Astrocyte of the cerebellum (primary cell): ENCODE data around the gene OR8B12.

Source experiments
- DNase-seq: peaks from one replicate; pipeline ENCODE4 v3.0.0-alpha.2; 2011; ENCODE audit warnings: low read depth
- H3K4me3 ChIP-seq: 2 replicates; pipeline ENCODE4 v1.5.1; 2011; ENCODE audit warnings: mild to moderate bottlenecking, low read depth, low read length, moderate library complexity
- in situ Hi-C: cut with HindIII; loops from 2 replicates; pipeline ENCODE4 v1.10.0; 2017; ENCODE audit warnings: low sequenced_read_pairs
- TF ChIP-seq, protein P1 (sequence below): IDR thresholded peaks from 2 replicates; pipeline ENCODE4 v1.5.1; 2012; ENCODE audit warnings: low read length, low read depth, moderate library complexity, mild to moderate bottlenecking; ENCODE audit errors: missing control alignments

Gene OR8B12

DNA sequence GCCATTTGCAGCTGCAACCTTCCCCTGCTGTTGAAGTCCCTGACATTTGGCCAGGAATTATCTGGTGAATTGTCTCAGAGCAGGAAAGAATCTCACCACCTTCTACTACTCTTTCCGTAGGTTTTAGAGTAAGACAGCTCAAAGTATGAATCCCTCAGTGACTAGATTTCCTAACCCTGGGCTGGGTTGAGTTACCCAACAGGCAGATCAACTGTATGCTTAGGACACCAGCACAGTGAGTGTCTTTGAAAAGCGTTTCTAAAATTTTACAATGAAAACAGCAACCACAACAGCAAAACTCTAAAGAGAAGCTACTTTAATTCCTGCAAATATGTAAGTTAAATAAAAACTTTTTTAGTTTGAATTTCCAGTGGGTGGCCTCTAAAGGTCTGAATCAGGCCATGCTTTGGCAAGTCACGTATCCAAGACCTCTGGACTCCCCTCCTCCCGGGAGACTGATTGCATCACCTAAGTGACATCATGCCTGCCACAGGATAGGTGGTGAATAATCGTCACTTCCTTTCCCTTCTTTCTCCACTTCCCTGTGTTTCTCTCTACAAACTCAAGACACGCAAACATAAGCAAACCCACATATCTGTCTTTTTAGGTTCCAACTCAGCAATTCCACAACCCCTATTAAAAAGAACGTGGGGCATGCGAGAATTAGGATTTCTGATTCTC, 7.8 kb downstream of the OR8B12 start:
- no peak overlapping the region for H3K4me3 ChIP-seq
- in situ Hi-C loops: no loop called here
- no peak for DNase-seq
- TF ChIP-seq, protein P1, sequence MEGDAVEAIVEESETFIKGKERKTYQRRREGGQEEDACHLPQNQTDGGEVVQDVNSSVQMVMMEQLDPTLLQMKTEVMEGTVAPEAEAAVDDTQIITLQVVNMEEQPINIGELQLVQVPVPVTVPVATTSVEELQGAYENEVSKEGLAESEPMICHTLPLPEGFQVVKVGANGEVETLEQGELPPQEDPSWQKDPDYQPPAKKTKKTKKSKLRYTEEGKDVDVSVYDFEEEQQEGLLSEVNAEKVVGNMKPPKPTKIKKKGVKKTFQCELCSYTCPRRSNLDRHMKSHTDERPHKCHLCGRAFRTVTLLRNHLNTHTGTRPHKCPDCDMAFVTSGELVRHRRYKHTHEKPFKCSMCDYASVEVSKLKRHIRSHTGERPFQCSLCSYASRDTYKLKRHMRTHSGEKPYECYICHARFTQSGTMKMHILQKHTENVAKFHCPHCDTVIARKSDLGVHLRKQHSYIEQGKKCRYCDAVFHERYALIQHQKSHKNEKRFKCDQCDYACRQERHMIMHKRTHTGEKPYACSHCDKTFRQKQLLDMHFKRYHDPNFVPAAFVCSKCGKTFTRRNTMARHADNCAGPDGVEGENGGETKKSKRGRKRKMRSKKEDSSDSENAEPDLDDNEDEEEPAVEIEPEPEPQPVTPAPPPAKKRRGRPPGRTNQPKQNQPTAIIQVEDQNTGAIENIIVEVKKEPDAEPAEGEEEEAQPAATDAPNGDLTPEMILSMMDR: no peak

DNA sequence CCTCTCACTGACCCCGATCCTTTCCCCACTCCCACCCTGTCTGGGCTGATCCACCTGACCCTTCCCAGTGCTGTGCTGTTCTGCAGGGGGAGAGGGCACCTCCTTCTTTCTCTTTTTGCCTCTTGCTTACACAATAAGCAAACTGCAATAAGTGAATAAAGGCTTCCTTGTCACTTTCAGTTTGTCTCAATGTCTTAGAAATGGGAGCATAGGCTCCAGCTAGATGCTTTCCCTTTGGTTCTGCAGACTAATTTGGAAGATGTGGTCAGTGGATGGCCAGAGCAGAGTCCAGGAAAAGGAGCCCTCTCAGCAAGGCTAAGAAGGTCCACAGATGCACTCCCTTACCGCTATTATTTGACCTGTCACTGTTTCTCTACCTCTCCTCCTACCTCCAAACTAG, 9.4 kb downstream of the OR8B12 start:
- no peak for DNase-seq
- in situ Hi-C loops: no loop called here
- TF ChIP-seq, protein P1: no peak
- no peak overlapping the region for H3K4me3 ChIP-seq

DNA sequence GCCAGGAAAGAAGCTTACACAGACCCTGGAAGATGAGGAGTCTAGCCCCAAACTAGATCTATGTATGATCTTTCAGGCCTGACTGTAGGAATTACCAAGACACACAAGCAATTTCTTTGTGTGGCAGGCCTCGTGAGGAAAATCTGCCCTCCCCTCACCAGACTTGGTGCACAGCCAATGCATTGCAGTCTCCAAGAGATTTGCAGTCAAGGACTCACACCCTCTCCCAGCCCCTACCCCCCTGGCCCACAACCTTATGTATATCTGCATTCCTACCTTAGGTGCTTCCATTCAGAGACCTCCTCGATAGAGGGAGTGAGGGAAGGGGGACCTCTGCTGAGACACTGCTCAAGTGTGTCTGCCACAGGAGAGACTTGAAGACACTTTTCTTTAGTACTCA, 9.8 kb downstream of the OR8B12 start:
- in situ Hi-C loops: no loop called here
- TF ChIP-seq, protein P1: no peak
- DNase-seq: no peak
- H3K4me3 ChIP-seq: no peak overlapping the region

DNA sequence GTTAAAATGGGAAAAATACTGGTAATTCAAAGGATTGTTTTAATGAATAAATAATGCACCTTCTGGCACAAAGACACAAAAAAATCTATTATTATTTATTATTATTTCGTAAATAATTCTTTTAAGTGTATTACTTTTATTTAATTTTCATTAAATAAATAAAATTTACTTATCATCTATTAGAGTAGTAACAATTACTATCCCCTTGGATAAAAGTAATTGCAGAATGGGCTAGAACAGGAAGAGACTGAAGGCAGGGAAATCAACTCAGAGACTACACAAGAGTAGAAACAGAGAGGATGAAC, 23.0 kb downstream of the OR8B12 start:
- in situ Hi-C loops: no loop called here
- no peak overlapping the region for H3K4me3 ChIP-seq
- no peak for DNase-seq
- TF ChIP-seq, protein P1: no peak

DNA sequence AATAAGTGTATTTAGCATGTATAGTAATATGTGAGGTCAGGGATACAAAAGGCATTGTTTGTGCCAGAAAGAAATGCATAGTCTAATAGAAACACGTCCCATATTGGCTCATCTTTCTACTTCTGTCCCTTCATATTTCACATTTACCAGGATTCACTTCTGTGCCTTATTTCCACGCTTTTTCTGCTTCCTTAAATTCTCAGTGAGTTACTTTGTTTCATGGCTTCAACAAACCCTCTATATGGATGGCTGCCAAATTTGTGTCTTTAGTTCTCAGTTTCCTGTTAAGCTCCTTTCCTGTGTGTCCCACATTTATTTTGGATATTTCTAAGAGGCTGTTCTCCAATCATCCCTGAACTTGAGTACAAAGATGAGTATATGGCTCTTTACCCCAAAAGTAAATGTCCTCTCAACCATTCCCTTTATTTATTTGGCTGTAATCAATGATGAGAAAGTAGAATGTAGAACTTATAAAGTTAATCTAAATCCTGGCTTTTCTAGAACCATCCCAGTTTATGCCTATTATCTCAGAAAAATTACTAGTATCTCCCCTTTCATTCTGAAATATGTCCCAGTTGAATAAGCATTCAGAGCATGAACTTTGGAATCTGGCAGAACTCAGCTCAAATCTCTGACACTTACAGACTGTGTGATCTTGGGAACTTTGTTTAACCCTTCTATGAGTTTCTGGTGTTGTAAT, 23.5 kb downstream of the OR8B12 start:
- no peak for DNase-seq
- TF ChIP-seq, protein P1: no peak
- in situ Hi-C loops: no loop called here
- H3K4me3 ChIP-seq: no peak overlapping the region

DNA sequence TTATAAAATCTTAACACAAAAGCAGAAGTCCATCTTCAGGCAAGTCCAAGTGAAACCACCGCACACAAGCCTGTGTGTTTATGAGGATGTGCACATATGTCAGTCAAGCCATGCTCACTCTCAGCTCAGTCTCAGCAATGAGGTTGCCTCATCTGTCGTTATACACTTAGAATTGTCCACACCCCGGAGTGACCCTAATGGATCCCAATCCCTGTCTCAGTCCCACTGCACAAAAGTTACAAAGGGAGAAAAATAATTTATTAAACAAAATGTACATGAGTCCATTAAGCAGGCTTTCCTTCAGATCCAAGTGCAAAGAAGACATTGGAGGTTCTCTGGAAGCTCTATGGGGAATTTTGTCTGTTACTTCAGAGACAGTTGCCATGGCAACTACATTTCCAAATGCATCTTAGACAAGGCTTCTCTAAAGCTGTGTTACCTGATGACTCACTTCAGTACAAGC, 24.4 kb downstream of the OR8B12 start:
- in situ Hi-C loops: no loop called here
- no peak overlapping the region for H3K4me3 ChIP-seq
- no peak for DNase-seq
- TF ChIP-seq, protein P1: no peak
